GM23248 (cell line): ENCODE data around the gene TXNDC8. TPM values are rescaled to one million over a fixed set of nuclear protein-coding genes. Genes with fewer than 3 reads are reported as not detected.
A peak's percentile ranks its signal among the peaks of the same experiment; 100 is the strongest.

Experiments
- DNase-seq: peaks from one replicate; pipeline ENCODE4 v3.0.0-alpha.2; 2015
- H2AFZ ChIP-seq: fragments of 200-600 bp; sonication (generic); 2 replicates; pipeline ENCODE4 v1.6.1; 2016; ENCODE audit warnings: antibody characterized with exemption
- H3F3A ChIP-seq: fragments of 200-600 bp; sonication (generic); 2 replicates; pipeline ENCODE4 v1.6.1; 2016; ENCODE audit warnings: mild to moderate bottlenecking, antibody characterized with exemption, mixed run types; ENCODE audit not compliant: insufficient read depth
- H3K27ac ChIP-seq: fragments of 200-600 bp; sonication (generic); 2 replicates; pipeline ENCODE4 v1.5.1; 2016; ENCODE audit warnings: mild to moderate bottlenecking
- H3K27me3 ChIP-seq: fragments of 200-600 bp; sonication (generic); replicated peaks from 2 replicates; pipeline ENCODE4 v1.6.1; 2016; ENCODE audit warnings: mild to moderate bottlenecking; ENCODE audit not compliant: insufficient read depth
- H3K36me3 ChIP-seq: fragments of 200-600 bp; sonication (generic); 2 replicates; pipeline ENCODE4 v1.6.1; 2016; ENCODE audit warnings: low read depth, mild to moderate bottlenecking
- H3K4me1 ChIP-seq: fragments of 200-600 bp; sonication (generic); 2 replicates; pipeline ENCODE4 v1.6.1; 2016; ENCODE audit warnings: mild to moderate bottlenecking; ENCODE audit not compliant: insufficient read depth
- H3K4me2 ChIP-seq: fragments of 200-600 bp; sonication (generic); one replicate; pipeline ENCODE4 v1.6.1; 2016; ENCODE audit warnings: mild to moderate bottlenecking; ENCODE audit not compliant: unreplicated experiment
- H3K4me3 ChIP-seq: fragments of 200-600 bp; sonication (generic); 2 replicates; pipeline ENCODE4 v1.5.1; 2016; ENCODE audit warnings: mild to moderate bottlenecking
- H3K79me2 ChIP-seq: fragments of 200-600 bp; sonication (generic); 2 replicates; pipeline ENCODE4 v1.6.1; 2016; ENCODE audit warnings: mild to moderate bottlenecking; ENCODE audit not compliant: insufficient read depth
- H3K9ac ChIP-seq: fragments of 200-600 bp; sonication (generic); 2 replicates; pipeline ENCODE4 v1.6.1; 2016; ENCODE audit warnings: mild to moderate bottlenecking
- H3K9me2 ChIP-seq: fragments of 200-600 bp; sonication (generic); 2 replicates; pipeline ENCODE4 v1.6.1; 2016; ENCODE audit warnings: mixed run types, mild to moderate bottlenecking, moderate library complexity; ENCODE audit not compliant: insufficient read depth
- H3K9me3 ChIP-seq: fragments of 200-600 bp; sonication (generic); one replicate; pipeline ENCODE4 v1.6.1; 2017; ENCODE audit warnings: low read depth
- H4K20me1 ChIP-seq: fragments of 200-600 bp; sonication (generic); 2 replicates; pipeline ENCODE4 v1.6.0; 2016; ENCODE audit not compliant: insufficient read depth
- EZH2 ChIP-seq: fragments of 200-600 bp; sonication (generic); IDR thresholded peaks from 2 replicates; pipeline ENCODE4 v1.6.1; 2018; ENCODE audit warnings: antibody characterized with exemption, mild to moderate bottlenecking; ENCODE audit not compliant: insufficient read depth, poor library complexity, severe bottlenecking
- EZH2phosphoT487 ChIP-seq: fragments of 200-600 bp; sonication (generic); IDR thresholded peaks from 2 replicates; pipeline ENCODE4 v1.6.1; 2018; ENCODE audit warnings: antibody characterized with exemption, moderate library complexity, mild to moderate bottlenecking, low read depth; ENCODE audit not compliant: insufficient read depth
- WGBS, 2 experiments: methylation state at CpG; one replicate each; pipeline ENCODE4 v1.1.6; 2015 to 2017; ENCODE audit warnings: low lambda C conversion rate in 2 of 2, low coverage in 1 of 2; ENCODE audit errors: missing lambda C conversion rate in 2 of 2; 5-methylcytosine and 5-hydroxymethylcytosine counted together
- in situ Hi-C: fragments of 300-500 bp; cut with MboI; formaldehyde crosslinking; loops from 2 replicates; pipeline ENCODE4 v1.15.0; 2020
- polyA plus RNA-seq: library from polyadenylated mRNA; unstranded; fragments of >200 nt; fragmentation: Nextera tagmentation; extraction: Ambion mirVana; gene quantifications from 2 replicates; pipeline ENCODE4 v1.2.1, GENCODE V29; 2016
- total RNA-seq: library from RNA; depleted of rRNA; stranded (reverse); fragments of >200 nt; shearing (Covaris generic); gene quantifications from 2 replicates; pipeline ENCODE4 v1.2.3, GENCODE V29; 2014

Gene TXNDC8
- total and polyA plus RNA-seq, 2 experiments from 2014 or later = not detected

GRCh38 chr9:110329639-110330230 is 7.9 kb downstream of the TXNDC8 start:
- Histone ChIP-seq H3K4me3 (no peak overlapping the region), H3K9ac (no peak overlapping the region), H3K4me2 (no peak overlapping the region), H3K4me1 (no peaks in the 10 kb centered on the region), H3K9me3 (no peaks in the 10 kb centered on the region), H2AFZ (no peak overlapping the region), H4K20me1 (no peaks in the 10 kb centered on the region), H3K79me2 (no peaks in the 10 kb centered on the region), H3K27me3 (0 out of 2 replicates have a peak, but pooled peaks cover 4% of the 10 kb centered on the region), H3F3A (peaks cover 16% of the 10 kb centered on the region), H3K27ac (no peak overlapping the region), H3K36me3 (no peaks in the 10 kb centered on the region), H3K9me2 (0 out of 2 replicates have a peak, but pooled peaks cover 2% of the 10 kb centered on the region)
- no peak for DNase-seq
- WGBS, 2 experiments = 81 to 82% methylated on average over 5 of the region's 5 CpGs
- in situ Hi-C loops = no loop called here
- TF ChIP-seq EZH2 = no peak
- TF ChIP-seq EZH2phosphoT487 = no peak

- Histone ChIP-seq H3K9me3 (no peaks in the 10 kb centered on the region), H3F3A (peaks cover 16% of the 10 kb centered on the region), H3K9ac (no peak overlapping the region), H3K27ac (no peak overlapping the region), H2AFZ (no peak overlapping the region), H3K9me2 (0 out of 2 replicates have a peak, but pooled peaks cover 2% of the 10 kb centered on the region), H3K4me1 (no peaks in the 10 kb centered on the region), H3K4me3 (no peak overlapping the region), H3K36me3 (no peaks in the 10 kb centered on the region), H3K79me2 (no peaks in the 10 kb centered on the region), H3K27me3 (no peaks in the 10 kb centered on the region), H4K20me1 (no peaks in the 10 kb centered on the region), H3K4me2 (no peak overlapping the region)
- in situ Hi-C loops = no loop called here
- TF ChIP-seq EZH2 = no peak
- no peak for TF ChIP-seq EZH2phosphoT487
- WGBS, 2 experiments = 76 to 88% methylated on average over 1 of the region's 1 CpG
- DNase-seq = no peak
Measured at GRCh38 chr9:110328763-110329162, 8.9 kb downstream of the TXNDC8 start.

GRCh38 chr9:110327716-110328115 is 9.9 kb downstream of the TXNDC8 start:
- H3K9me3 ChIP-seq = no peaks in the 10 kb centered on the region
- no peak overlapping the region for H3K4me3 ChIP-seq
- H3K79me2 ChIP-seq = no peaks in the 10 kb centered on the region
- in situ Hi-C loops = no loop called here
- no peak overlapping the region for H3K9ac ChIP-seq
- TF ChIP-seq EZH2phosphoT487 = no peak
- TF ChIP-seq EZH2 = no peak
- no peaks in the 10 kb centered on the region for H4K20me1 ChIP-seq
- no peak overlapping the region for H3K27ac ChIP-seq
- WGBS, 2 experiments = 97 to 100% methylated on average over 1 of the region's 1 CpG
- no peak overlapping the region for H2AFZ ChIP-seq
- no peak for DNase-seq
- no peaks in the 10 kb centered on the region for H3K27me3 ChIP-seq
- H3K36me3 ChIP-seq = no peaks in the 10 kb centered on the region
- peaks cover 16% of the 10 kb centered on the region for H3F3A ChIP-seq
- H3K4me1 ChIP-seq = no peaks in the 10 kb centered on the region
- 0 out of 2 replicates have a peak, but pooled peaks cover 2% of the 10 kb centered on the region for H3K9me2 ChIP-seq
- H3K4me2 ChIP-seq = no peak overlapping the region

- Histone ChIP-seq H3K9me3 (no peaks in the 10 kb centered on the region), H3K4me1 (peaks cover 15% of the 10 kb centered on the region), H3F3A (peaks cover 7% of the 10 kb centered on the region; the same call in 1 of the 2 replicates), H3K9ac (no peak overlapping the region), H2AFZ (no peak overlapping the region), H3K36me3 (no peaks in the 10 kb centered on the region), H3K4me2 (no peak overlapping the region), H3K27me3 (no peaks in the 10 kb centered on the region), H3K27ac (no peak overlapping the region), H3K4me3 (no peak overlapping the region), H3K79me2 (no peaks in the 10 kb centered on the region), H4K20me1 (no peaks in the 10 kb centered on the region), H3K9me2 (no peaks in the 10 kb centered on the region)
- peak; percentile 4 for DNase-seq
- TF ChIP-seq EZH2phosphoT487 = no peak
- TF ChIP-seq EZH2 = no peak
- in situ Hi-C loops = no loop called here
Measured at GRCh38 chr9:110323818-110324217, 13.8 kb downstream of the TXNDC8 start.
